AG04449 (cell line): ENCODE results near the gene PRXL2B.

Experiments used
- CTCF ChIA-PET: fragments of 350-600 bp; formaldehyde crosslinking; extraction: SDS; loops from one replicate; lab custom pipeline; 2021; ENCODE audit warnings: antibody characterized with exemption; lab: Yijun Ruan, JAX
- POLR2A ChIA-PET: fragments of 400-600, 350-600 bp; formaldehyde crosslinking; extraction: SDS; loops from one replicate; lab custom pipeline; 2020; ENCODE audit warnings: antibody characterized with exemption, inconsistent platforms; lab: Yijun Ruan, JAX
- DNase-seq: peaks from one replicate; pipeline ENCODE4 v3.0.0-alpha.2; 2010; ENCODE audit warnings: low read depth, low spot score
- H3K4me3 ChIP-seq: 2 replicates; pipeline ENCODE4 v1.5.1; 2011; ENCODE audit warnings: low read depth, mild to moderate bottlenecking, control low read depth, low read length
- TF ChIP-seq, protein P1 (sequence below): IDR thresholded peaks from one replicate; pipeline ENCODE4 v1.5.1; 2011; ENCODE audit warnings: mild to moderate bottlenecking, moderate library complexity, low read length, control low read depth, inconsistent platforms; ENCODE audit not compliant: insufficient read depth; ENCODE audit errors: missing control alignments

Gene PRXL2B

DNA sequence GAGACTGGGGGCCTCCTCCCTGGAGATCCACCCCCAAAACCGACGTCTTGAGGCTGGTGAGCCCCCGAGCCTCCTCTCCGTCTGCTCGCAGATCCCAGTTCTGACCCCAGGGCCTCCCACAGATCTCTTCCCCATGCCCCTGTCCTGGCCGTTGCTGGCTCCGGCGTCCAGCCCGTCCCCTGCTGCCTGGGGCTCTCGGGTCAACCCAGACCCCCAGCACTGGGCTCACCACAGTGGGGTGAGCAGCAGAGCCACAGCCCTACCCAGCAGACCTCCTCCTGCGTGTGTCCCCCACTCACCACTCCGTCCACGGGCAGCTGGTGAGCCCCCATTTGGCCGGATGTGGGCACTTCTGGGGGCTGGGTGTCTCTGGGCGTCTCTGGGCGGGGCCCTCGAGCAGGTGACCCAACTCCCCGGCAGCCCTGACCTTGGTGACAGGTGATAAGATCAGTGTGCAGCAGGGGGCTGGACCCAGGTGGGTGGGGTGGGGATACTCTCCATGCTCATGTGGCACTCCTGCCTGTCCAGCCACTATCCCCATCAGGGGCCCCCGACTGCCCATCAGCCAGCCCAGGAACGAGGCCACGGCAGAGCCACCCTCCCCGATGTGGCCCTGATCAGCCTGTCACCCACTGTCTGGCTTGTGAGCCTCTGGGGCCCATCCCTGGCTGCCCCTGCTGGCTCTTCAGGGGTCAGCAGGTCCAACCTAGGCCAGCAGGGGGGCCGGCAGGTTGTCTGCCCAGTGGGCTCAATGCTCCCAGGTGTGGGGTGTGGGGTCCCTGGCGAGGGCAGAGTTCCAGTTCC is 29.7 kb upstream of the PRXL2B start:
- ChIA-PET POLR2A (no interaction called here), CTCF (interaction anchor here (1.1 to 5.5 kb wide), 4 partner anchors 9 to 142 kb away, joined by 3 to 45 read pairs (median 4); no protein-coding TSS in a partner anchor)
- TF ChIP-seq, protein P1, sequence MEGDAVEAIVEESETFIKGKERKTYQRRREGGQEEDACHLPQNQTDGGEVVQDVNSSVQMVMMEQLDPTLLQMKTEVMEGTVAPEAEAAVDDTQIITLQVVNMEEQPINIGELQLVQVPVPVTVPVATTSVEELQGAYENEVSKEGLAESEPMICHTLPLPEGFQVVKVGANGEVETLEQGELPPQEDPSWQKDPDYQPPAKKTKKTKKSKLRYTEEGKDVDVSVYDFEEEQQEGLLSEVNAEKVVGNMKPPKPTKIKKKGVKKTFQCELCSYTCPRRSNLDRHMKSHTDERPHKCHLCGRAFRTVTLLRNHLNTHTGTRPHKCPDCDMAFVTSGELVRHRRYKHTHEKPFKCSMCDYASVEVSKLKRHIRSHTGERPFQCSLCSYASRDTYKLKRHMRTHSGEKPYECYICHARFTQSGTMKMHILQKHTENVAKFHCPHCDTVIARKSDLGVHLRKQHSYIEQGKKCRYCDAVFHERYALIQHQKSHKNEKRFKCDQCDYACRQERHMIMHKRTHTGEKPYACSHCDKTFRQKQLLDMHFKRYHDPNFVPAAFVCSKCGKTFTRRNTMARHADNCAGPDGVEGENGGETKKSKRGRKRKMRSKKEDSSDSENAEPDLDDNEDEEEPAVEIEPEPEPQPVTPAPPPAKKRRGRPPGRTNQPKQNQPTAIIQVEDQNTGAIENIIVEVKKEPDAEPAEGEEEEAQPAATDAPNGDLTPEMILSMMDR: no peak
- no peak for DNase-seq
- H3K4me3 ChIP-seq: peak overlapping the region; percentile 57

- no peak overlapping the region for H3K4me3 ChIP-seq
- ChIA-PET POLR2A (no interaction called here), CTCF (interaction anchor here (1.3 to 5.5 kb wide), 3 partner anchors 9 to 143 kb away, joined by 3 to 45 read pairs (median 4); no protein-coding TSS in a partner anchor)
- TF ChIP-seq, protein P1: no peak
- DNase-seq: no peak
Observed at GRCh38 chr1:2557482-2558400, 28.8 kb upstream of the PRXL2B start.

DNA sequence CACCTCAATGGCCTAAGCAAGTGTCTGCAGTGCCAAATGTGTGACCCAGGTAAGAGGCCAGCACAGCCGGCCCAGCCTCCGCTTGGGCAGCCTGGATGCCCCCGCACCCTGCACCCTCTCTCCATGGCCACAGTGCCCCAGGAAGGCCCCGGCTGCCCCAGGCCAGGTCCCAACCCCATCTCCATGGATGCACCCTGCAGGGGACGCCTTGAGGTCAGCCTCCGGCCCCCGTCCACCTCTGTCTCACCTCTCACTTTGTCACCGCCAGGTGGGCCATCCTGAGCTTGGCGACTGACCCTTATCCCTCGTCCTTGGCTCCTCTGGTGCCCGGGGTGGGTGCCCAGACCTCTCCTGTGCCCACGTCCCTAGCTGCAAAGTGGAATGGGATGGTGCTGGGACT is 28.2 kb upstream of the PRXL2B start:
- TF ChIP-seq, protein P1: no peak
- POLR2A ChIA-PET: no interaction called here
- CTCF ChIA-PET: interaction anchor here (1.3 to 5.5 kb wide), 3 partner anchors 10 to 144 kb away, joined by 3 to 45 read pairs (median 4); no protein-coding TSS in a partner anchor
- no peak overlapping the region for H3K4me3 ChIP-seq
- DNase-seq: no peak

GRCh38 chr1:2558861-2559260 is 27.7 kb upstream of the PRXL2B start:
- ChIA-PET CTCF (interaction anchor here (1.3 to 5.5 kb wide), 2 partner anchors 11 to 144 kb away, joined by 4 to 45 read pairs; no protein-coding TSS in a partner anchor), POLR2A (interaction anchor here (0.6 kb wide), 1 partner anchor 141 kb away, joined by 3 read pairs; no protein-coding TSS in a partner anchor)
- no peak overlapping the region for H3K4me3 ChIP-seq
- DNase-seq: no peak
- TF ChIP-seq, protein P1: no peak

DNA sequence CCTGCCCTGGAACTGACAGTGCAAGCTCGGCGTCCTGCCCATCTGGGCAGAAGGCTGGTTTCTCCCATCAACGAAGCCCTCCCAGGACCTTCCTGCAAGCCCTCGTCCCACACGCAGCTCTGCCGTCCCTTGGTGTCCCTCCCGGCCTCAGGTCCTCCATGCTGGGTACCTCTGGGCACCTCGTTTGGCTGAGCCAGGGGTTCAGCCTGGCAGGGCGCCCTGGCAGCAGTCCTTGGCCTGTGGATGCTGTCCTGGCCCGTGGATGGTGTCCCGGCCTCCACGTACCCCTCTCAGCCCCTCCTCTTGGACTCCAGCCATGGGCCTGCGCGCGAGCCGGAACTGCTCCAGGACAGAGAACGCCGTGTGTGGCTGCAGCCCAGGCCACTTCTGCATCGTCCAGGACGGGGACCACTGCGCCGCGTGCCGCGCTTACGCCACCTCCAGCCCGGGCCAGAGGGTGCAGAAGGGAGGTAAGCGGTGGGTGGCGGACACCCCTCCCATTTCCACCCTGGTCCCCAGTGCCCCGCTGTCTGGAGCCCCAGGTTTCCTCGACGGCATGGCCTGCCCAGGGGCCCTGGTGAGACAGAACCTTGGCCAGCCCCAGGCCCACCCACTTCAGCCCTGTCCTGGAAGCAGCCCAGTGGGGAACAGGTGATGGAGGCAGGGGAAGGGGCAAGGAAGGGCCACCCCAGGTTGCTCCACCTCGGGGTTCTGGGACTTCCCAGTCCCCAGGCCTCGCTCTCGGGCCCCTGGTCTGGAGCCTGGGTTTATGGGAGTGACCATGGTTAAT is 26.9 kb upstream of the PRXL2B start:
- no peak overlapping the region for H3K4me3 ChIP-seq
- CTCF ChIA-PET: interaction anchor here (2.2 to 5.5 kb wide), 2 partner anchors 11 kb away, joined by 9 to 45 read pairs; no protein-coding TSS in a partner anchor
- TF ChIP-seq, protein P1: no peak
- DNase-seq: no peak
- POLR2A ChIA-PET: interaction anchor here (0.6 kb wide), 1 partner anchor 142 kb away, joined by 3 read pairs; no protein-coding TSS in a partner anchor
